C4-2B (cell line): ENCODE results near the gene FFAR4.

Experiments
- H3K27ac ChIP-seq: fragments of 450-650 bp; 2 replicates; pipeline ENCODE4 v1.5.1; 2017
- CTCF ChIP-seq: fragments of 450-650 bp; conservative IDR thresholded peaks from 2 replicates; pipeline ENCODE4 v1.5.1; 2017; ENCODE audit warnings: mild to moderate bottlenecking
- ZFX ChIP-seq: fragments of 450-650 bp; IDR thresholded peaks from 2 replicates; pipeline ENCODE4 v1.6.1; 2017

Gene FFAR4

DNA sequence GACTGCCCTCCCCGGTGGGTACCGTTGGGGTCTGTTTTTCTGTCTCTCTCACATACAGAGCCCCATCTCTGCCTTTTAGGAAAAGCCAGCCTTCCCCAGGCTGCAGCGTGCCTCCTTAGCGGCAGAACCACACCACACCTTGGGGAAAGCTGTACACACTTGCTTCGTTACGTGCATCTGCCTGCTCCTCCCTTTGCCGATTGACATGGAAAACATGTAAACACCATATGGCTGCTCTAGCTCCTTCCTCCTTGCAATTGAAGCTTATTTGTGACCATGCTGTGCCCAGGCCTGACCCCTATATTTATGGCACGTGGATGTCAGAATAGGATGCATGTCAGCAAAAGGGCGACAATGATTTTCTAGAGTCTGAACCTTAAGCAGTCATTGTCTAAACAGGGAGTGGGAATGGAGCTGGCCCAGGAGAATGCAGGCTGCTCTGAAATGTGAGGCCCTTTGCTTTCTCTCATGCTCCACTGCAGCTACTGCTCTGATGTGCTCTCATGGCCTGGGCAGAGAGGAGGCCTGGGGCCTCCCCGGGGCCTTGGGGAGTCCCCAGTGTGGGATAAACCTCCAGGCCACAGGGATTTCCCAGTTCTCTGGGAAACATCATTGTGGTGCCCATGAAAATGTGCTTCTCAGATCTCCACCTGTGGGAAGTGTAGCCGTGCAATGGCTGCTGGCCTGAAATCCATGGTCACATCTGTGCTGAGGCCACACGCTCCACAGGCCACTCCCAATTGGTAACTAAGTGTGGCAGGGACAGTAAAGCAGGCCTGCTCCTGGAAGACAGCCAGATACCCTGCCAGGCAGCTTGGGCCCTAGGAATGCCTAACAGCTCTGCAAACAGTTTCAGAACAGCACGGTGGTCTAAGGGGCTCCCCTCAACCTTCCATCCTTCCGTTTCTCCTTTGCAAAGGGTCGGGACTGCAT, 64.4 kb downstream of the FFAR4 start:
- TF ChIP-seq CTCF (no peak), ZFX (no peak)
- no peak overlapping the region for H3K27ac ChIP-seq
